K562 (cell line): ENCODE measurements around the gene ATP5PF. TPM values are rescaled to one million over a fixed set of nuclear protein-coding genes. Genes with fewer than 3 reads are reported as not detected.

Experiments
- HDAC8 ChIP-seq: fragments of 450-650 bp; IDR thresholded peaks from 2 replicates; pipeline ENCODE4 v1.6.1; 2016; ENCODE audit warnings: mild to moderate bottlenecking, missing genetic modification characterization, moderate library complexity, missing compliant biosample characterization
- PURB ChIP-seq: sonication (generic); formaldehyde crosslinking; IDR thresholded peaks from 2 replicates; pipeline ENCODE4 v1.9.0; 2021; ENCODE audit warnings: low read depth, mild to moderate bottlenecking, missing genetic modification reagents
- TFE3 ChIP-seq: fragments of 450-650 bp; formaldehyde crosslinking; IDR thresholded peaks from 2 replicates; pipeline ENCODE4 v1.4.0; 2020; ENCODE audit warnings: mild to moderate bottlenecking, mixed read lengths
- ZNF3 ChIP-seq: fragments of 250-450 bp; sonication (Bioruptor Pico); IDR thresholded peaks from 2 replicates; pipeline ENCODE4 v1.5.0; 2021; ENCODE audit warnings: mild to moderate bottlenecking, moderate library complexity
- ZNF444 ChIP-seq: fragments of 250-450 bp; sonication (Bioruptor Pico); IDR thresholded peaks from 2 replicates; pipeline ENCODE4 v1.4.0; 2020; ENCODE audit warnings: mild to moderate bottlenecking, moderate library complexity
- ZNF695 ChIP-seq: fragments of 450-650 bp; formaldehyde crosslinking; IDR thresholded peaks from 2 replicates; pipeline ENCODE4 v1.4.0; 2020; ENCODE audit warnings: mild to moderate bottlenecking, moderate library complexity
- ZNF707 ChIP-seq: fragments of 250-450 bp; sonication (Bioruptor Pico); conservative IDR thresholded peaks from 2 replicates; pipeline ENCODE4 v1.8.0; 2022; ENCODE audit warnings: inconsistent platforms, mild to moderate bottlenecking, moderate library complexity
- polyA plus RNA-seq, 8 experiments: library from polyadenylated mRNA; depleted of rRNA in 4 of 8; stranded (reverse) in 5 of 8; unstranded in 3 of 8; fragments of >200 nt; fragmentation: Nextera tagmentation in 2 of 8; fragmentation: Illumina TruSeq in 1 of 8; extraction: Ambion mirVana in 2 of 8; extraction: Trizol in 1 of 8; gene quantifications; 2 replicates each; pipeline versions ENCODE4 v1.2.1 to v1.2.3, GENCODE V29; 2011 to 2014; ENCODE audit warnings: inconsistent platforms in 1 of 8, missing spikeins in 1 of 8
- total RNA-seq, 7 experiments: library from RNA; depleted of rRNA in 6 of 7; stranded (reverse); fragments of >200 nt in 6 of 7; fragmentation: Illumina TruSeq in 2 of 7; extraction: Trizol in 2 of 7; gene quantifications; 2 replicates each; pipeline versions ENCODE4 v1.2.1 to v1.2.3, GENCODE V29; 2011 to 2021; ENCODE audit warnings: low replicate concordance in 1 of 7
- TF ChIP-seq, protein P1 (sequence below): sonication (generic); formaldehyde crosslinking; IDR thresholded peaks from 2 replicates; pipeline ENCODE4 v1.8.0; 2022; ENCODE audit warnings: mild to moderate bottlenecking, missing genetic modification reagents
- TF ChIP-seq, protein P2 (sequence below): sonication (generic); formaldehyde crosslinking; IDR thresholded peaks from 2 replicates; pipeline ENCODE4 v1.8.1; 2022; ENCODE audit warnings: missing genetic modification reagents
- TF ChIP-seq, protein P3 (sequence below): fragments of 450-650 bp; conservative IDR thresholded peaks from 2 replicates; pipeline ENCODE4 v1.6.1; 2016; ENCODE audit warnings: missing genetic modification characterization, low read depth, mild to moderate bottlenecking, control low read depth, missing compliant biosample characterization

Gene ATP5PF
- total and polyA plus RNA-seq, 9 of the 15 experiments (the other 6 are each of a cell fraction or from before 2014, with no cell fraction given), result 242 to 2,488 (median 533) TPM

GRCh38 chr21:25733859-25734653 lies 648 bp downstream of the ATP5PF start (continued):
- no peak for TF ChIP-seq TFE3 (CRISPR knock-in tag)
- no peak for TF ChIP-seq ZNF707 (CRISPR knock-in tag)
- TF ChIP-seq ZNF3 (CRISPR knock-in tag), result no peak
- no peak for TF ChIP-seq HDAC8
- no peak for TF ChIP-seq ZNF444 (CRISPR knock-in tag)
- TF ChIP-seq PURB, result no peak
- TF ChIP-seq, protein P1, sequence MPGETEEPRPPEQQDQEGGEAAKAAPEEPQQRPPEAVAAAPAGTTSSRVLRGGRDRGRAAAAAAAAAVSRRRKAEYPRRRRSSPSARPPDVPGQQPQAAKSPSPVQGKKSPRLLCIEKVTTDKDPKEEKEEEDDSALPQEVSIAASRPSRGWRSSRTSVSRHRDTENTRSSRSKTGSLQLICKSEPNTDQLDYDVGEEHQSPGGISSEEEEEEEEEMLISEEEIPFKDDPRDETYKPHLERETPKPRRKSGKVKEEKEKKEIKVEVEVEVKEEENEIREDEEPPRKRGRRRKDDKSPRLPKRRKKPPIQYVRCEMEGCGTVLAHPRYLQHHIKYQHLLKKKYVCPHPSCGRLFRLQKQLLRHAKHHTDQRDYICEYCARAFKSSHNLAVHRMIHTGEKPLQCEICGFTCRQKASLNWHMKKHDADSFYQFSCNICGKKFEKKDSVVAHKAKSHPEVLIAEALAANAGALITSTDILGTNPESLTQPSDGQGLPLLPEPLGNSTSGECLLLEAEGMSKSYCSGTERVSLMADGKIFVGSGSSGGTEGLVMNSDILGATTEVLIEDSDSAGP (CRISPR knock-in tag), result no peak
- TF ChIP-seq, protein P2, sequence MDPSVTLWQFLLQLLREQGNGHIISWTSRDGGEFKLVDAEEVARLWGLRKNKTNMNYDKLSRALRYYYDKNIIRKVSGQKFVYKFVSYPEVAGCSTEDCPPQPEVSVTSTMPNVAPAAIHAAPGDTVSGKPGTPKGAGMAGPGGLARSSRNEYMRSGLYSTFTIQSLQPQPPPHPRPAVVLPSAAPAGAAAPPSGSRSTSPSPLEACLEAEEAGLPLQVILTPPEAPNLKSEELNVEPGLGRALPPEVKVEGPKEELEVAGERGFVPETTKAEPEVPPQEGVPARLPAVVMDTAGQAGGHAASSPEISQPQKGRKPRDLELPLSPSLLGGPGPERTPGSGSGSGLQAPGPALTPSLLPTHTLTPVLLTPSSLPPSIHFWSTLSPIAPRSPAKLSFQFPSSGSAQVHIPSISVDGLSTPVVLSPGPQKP, result no peak
- TF ChIP-seq, protein P3, sequence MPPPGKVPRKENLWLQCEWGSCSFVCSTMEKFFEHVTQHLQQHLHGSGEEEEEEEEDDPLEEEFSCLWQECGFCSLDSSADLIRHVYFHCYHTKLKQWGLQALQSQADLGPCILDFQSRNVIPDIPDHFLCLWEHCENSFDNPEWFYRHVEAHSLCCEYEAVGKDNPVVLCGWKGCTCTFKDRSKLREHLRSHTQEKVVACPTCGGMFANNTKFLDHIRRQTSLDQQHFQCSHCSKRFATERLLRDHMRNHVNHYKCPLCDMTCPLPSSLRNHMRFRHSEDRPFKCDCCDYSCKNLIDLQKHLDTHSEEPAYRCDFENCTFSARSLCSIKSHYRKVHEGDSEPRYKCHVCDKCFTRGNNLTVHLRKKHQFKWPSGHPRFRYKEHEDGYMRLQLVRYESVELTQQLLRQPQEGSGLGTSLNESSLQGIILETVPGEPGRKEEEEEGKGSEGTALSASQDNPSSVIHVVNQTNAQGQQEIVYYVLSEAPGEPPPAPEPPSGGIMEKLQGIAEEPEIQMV, result no peak
- TF ChIP-seq ZNF695 (CRISPR knock-in tag), result no peak
